NCI-H2107 treated with DMSO at 0.1 percent for 48 hours (cell line): ENCODE measurements around the gene ADAMTS10.
"Not testable (repeated sequence)": the region's sequence is repeated elsewhere in the genome, so short reads cannot be mapped to it uniquely, and the experiment has no call there.

Experiments
- DNase-seq: peaks from one replicate; lab custom pipeline; 2025; ENCODE audit not compliant: unreplicated experiment; lab: John Stamatoyannopoulos, UW

Gene ADAMTS10

DNA sequence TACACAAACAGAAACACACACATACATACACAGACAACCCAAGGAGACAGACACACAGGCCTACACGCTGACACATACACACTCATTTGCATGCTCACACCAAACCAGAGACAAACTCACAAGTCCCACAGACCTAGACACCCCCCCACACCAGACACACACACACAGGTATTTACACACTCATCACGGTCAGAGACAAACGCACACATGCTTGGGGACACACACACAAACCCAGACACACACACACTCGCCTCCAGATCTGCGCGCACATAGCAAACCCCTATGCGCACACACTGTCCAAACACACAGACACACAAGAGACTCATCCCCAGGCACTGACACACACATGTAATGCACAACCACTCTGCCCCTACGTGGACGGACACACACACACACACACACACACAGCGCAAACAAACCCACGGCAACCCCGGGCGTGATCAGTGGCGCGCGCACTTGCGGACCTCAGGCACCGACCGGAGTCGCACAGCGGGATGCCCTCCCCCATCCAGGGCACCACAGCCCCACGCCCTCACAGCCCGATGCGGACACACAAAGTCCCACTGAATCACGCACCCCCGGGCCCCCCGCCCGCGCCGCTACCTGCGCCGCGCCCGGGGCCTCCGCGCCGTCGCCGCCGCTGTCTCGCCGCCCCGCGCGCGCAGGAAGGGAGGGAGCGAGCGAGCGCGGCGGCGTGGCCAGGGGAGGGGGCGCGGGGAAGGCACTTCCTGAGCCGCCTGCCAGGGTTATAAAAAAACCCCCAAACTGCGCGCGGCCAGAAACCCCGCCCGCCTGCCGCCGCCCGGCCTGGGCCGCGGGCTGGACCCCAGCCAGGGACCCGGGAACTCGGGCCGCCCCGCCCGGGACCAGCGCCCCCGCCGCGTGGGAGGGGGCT, at the start of gene ADAMTS10:
Gene ADAMTS10 (minus strand): TSS at position 675 of the 895 bp plus-strand sequence. CDS start 5,005 bp downstream, outside the sequence.
- no peak for DNase-seq

DNA sequence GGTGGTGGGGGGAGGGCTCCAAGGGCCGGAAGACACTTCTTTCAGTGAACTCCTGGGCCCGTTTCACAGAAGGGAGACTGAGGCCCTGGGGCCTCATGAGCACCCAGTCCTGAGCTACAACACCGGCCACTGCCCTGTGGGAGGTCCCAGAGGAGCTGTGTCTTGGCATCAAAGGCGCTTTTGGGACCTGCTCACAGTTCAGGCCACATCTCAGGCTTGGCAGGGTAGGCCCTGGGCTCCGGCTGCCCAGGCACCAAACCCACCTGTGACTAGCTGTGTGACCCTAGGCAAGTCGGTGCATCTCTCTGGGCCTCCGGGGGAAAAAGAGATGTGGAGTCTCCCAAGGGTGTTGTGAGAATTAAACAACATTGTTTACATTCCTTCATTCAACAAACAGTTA, 49.4 kb upstream of the ADAMTS10 start:
- no peak for DNase-seq

DNA sequence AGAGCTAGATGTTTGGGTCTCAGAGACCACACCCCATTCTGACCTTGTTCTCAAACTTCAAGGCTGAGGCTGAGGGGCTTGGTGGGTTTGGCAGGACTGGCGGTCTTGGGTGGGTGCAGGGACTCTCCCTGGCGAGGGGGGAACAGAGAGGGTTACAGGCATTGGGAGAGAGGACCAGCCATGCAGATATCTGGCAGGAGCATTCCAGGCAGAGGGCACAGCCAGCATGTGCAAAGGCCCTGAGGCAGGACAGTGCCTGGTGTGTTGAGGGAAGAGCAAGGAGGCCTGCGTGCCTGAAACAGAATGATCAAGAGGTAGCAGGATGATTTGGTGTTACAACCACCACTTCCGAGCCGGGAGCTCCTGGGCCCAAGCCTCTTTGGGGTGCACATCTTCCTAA, 47.4 kb upstream of the ADAMTS10 start:
- DNase-seq, result no peak

DNA sequence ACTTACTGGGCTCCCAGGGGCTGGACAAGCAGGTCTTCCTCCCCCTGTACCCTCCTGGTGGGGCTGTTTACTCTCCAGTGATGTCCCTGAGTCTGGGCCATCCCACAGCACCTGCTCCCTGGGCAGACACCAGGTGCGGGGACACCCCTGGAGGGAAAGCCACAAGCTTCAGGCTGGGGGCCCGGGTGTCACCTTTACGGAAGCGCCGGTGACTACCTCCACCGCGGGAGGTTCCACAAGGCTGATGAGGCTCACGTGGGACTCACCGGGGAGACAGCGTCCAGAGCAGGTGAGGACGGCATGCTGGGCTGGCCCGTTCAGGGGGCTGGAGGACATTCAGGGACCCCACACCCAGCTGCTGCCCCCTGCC, 44.8 kb upstream of the ADAMTS10 start:
- DNase-seq, result peak; percentile 14

DNA sequence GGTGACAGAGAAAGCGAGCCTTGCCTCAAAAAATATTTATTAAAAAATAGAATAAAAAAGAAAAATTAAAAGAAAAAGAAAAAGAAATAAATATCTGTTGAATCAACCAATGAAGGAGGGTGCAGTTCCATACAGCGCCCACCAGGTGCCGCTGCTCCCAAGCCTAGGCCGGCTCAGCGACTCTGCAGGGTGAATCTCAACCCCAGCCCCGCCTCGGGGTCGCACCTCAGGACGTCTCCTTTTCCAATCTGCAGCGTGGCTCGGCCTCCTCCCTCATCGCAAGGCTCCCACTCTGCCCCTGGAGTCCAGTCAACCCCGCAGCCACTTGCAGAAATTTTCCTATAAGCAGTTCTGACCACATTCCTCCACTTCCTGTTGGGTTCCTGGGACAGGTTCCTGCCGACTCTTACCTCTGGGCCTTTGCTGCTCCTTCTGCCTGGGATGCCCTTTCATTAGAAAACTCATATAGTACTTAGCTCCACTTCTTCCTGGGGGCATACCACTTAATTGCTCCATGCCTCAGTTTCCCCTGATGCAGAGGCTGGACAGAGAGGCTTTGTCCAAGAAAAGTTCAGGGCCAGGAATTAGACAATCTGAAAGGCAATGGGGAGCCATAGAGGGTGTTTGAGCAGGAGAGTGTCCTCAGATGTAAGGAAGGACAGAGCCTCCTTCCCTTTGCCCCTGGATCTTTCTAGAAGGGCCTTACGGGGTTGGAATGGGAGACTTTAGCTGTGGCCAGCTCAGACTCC, 44.2 kb upstream of the ADAMTS10 start:
- peak; percentile 27 for DNase-seq

DNA sequence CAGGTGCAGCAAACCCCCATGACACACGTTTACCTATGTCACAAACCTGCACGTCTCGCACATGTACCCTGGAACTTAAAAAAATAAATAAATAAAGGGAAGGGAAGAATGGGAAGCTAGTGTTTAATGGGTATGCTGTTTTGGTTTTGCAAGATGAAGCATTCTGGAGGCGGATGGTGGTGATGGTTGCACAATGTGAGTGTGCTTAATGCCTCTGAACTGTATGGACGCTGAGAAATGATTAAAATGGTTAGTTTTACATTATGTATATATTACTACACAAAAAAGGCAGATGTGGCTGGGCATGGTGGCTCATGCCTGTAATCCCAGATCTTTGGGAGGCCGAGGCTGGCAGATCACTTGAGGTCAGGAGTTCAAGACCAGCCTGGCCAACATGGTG, 37.7 kb upstream of the ADAMTS10 start:
- no peak for DNase-seq

DNA sequence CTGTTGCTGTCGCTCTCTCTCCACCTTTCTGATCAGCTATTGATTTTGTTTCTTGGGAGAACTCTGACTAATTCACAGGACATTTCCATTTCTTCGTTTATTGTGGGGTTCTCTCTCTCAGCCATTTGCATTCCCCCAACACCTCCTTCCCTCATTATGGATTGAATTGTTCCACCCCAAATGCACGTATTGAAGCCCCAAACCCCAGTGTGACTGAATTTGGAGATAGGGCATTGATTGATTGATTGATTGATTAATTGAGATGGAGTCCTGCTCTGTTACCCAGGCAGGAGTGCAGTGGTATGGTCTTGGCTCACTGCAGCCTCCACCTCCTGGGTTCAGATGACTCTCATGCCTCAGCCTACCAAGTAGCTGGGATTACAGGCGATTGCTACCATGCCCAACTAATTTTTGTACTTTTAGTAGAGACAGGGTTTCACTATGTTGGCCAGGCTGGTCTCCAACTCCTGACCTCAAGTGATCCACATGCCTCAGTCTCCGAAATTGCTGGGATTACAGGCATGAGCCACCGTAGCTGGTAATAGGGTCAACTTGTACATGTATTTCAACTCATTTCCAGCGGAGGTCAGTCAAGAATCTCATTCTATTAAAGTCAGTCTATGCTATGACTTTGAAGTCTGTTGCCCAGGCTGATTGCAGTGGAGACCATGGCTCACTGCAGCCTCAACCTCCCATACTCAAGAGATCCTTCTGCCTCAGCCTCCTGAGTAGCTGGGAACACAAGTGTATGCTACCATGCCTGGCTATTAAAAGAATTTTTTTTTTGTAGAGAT, 33.5 kb upstream of the ADAMTS10 start:
- no peak for DNase-seq

DNA sequence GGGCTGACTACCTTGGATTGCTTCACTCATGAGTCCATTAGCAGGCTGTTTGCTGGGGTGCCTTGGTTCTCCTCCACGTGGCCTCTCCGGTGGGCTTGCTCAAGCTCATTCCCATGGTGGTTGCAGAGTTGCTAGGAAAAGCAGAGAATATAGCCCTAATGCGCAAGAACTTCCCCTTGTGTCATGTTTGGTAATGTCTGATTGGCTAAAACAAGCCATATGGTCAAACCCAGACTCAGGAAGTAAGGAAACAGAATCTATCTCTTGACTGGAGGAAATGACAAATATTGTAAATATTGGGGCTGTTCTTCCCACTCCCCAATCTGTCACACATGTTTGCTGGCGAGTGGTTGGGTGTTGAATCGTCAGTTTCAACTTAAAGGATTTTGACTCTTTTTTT, 32.0 kb upstream of the ADAMTS10 start:
- DNase-seq, result no peak

DNA sequence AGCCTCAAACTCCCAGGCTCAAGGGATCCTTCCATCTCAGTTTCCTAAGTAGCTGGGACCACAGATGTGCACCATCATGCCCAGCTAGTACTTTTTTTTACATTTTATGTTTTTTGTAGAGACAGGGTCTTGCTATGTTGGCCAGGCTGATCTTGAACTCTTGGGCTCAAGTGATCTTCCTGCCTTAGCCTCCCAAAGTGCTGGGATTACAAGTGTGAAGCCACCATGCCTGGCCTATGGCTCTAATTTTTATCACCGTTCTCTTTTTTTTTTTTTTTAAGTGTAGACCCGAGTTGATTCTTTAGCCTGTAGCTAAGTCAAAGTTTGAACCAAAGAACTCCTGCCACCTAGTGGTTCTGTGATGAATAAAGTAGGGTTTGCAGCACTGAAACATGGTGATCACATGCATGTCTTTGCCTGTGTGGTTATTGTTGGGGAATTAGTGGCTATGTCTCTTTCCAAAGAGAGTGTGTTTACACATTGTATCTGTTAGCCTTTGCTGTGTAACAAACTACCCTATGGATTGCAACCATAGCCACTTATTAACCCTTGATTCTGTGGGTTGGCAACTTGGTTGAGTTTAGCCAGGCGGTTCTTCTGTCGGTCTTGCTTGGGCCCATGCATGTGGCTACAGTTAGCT, 31.5 kb upstream of the ADAMTS10 start:
- DNase-seq, result no peak

DNA sequence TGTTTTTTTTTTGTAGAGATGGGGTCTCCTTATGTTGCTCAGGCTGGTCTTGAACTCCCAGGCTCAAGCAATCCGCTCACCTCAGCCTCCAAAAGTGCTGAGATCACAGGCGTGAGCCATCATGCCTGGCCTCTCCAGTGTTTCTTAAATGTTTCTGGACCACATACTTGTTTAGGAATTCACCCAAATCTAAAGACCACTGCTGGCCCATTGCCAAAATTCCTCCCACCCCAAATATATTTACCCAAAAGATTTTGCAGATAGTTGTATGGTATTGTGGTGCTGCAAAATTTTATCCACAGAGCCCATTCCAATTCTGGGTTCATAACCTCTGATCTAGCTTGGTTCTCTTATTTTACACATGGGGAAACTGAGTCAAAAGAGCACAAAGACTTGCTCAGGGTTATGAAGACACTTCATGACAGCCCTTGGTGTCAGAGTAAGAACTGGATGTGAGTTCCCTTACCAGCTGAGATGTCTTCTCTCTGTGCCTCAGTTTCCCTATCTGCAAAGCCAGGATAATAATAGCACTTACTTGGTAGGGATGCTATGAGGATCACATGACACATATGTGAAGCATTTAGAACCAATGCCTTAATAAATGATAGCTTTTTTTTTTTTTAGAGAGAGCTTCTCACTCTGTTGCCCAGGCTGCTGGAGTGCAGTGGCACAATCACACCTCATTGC, 30.8 kb upstream of the ADAMTS10 start:
- no peak for DNase-seq

DNA sequence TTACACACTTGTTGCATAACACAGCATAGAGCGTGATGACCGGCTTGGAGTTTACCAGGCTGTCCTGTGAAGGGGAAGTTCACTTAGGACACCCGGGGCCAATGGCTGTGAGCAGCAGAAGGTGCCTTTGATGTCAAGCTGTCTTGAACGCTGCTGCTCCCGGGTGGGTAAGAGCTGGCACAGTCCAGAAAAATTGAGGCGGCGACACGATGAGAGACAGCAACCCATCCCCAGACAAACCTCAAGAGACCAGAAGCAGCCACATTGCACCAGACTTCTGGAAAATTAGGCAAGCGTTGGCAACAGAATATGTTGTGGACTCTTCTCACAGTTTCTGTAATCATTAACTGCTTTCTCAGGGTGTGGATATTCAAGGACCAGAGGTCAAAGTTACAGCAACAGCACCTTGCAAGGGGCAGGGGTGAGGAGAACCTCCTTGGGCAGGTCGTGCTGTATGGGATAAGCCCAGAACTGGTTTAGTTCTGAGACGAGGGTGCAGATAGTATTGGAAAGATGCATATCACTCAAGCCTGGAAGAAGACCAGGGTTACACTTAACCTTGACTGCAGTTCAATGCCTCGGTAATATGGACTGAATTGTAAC, 30.0 kb upstream of the ADAMTS10 start:
- no peak for DNase-seq

DNA sequence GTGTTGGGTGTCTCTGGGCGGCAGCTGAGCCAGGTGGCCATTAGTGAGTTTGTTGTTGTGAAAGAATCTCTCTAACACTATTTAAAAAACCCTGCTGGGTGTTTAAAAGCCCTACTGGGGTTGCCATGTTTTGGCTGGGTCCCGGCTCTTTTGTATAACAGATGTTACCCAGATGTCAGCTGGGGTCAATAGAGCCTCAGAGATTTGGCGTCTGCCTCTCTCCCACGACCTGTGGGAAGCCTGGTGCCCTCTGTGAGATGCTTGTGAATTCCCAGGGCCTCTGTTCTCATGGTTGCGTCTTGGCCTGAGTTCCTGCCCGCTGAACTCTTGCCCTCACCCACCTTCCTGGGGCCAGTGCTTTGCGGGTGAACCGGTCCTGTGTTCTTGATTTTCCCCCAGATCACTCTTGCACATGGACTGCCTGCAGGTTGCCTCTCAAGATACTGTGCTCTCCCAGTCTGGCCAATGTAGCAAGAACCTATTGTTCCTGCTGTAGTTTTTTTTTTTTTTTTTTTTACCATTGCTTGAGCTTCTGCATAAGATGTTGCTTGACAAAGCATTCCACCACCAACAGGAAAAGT, 29.4 kb upstream of the ADAMTS10 start:
- no peak for DNase-seq

DNA sequence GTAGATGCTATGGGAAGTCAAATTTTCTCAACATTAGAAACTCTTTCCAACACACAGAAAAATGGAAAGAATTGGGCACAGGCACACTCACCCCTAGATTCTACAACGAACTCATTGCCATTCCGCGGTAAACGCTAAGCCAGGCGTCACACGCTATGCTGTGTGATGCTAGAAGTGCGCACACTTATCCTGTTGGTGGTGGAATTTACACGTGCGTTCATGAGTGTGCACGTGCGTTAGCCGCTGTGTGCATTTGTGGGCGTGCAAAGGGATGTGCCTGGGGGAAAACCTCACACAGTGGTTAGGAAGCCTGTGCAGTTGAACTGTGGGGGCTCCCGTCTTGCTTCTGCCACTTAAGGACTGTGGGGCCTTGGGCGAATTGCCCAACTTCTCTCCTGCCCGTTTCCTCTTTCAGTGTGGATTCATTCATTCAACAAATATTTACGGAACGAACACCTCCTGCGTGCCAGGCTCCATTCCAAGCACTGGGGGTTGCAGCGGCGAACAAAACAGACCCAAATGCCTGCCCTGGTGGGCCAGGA, 27.6 kb upstream of the ADAMTS10 start:
- DNase-seq, result no peak

DNA sequence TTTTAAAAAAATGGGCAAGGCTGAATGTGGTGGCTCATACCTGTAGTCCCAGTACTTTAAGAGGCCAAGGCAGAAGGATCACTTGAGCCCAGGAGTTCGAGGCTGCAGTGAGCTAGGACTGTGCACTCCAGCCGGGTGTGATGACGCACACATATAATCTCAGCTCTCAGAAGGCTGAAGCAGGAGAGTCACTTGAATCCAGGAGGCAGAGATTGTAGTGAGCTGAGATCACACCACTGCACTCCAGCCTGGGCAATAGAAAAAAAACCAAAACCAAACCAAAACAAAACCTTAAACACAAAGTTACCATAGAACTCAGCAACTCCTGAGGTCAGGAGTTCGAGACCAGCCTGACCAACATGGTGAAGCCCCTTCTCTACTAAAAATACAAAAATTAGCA, 26.6 kb upstream of the ADAMTS10 start:
- not testable (repeated sequence) for DNase-seq

DNA sequence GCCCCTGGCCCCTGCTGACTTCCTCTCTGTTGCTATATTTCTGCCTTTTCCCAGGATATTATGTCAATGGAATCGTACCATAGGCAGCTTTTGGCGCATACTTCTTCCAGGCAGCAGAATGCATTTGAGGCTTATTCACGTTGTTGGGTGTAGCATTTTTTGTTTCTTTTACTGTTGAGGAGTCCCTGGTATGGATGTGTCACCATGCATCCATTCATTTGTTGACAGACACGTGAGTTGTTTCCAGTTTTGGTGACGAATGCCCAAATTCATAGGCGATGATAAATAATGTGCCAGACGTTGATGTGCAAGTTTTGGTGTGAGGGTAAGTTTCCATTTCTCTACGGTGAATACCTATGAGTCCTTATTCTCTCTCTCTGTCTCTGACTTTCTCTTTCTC, 24.9 kb upstream of the ADAMTS10 start:
- DNase-seq, result no peak

DNA sequence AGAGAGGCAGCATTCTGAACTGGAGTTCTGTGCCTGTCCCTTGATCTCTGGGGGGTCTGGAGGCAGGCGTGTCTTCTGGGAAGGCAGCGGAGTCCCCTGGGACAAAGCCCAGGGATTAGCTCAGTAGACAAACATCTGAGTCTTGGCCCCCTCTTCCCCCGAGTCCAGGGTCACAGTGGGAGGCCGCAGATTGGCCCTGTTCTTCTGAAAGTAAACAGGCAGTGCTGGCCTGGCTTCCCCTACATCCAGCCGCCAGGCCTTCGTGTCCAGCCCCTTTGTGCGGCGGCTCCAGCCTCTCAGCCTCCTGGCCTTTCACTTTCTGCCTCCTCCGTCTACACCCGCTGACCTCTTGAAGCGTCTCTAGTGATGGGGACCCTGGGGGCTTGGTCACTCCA, 20.9 kb upstream of the ADAMTS10 start:
- no peak for DNase-seq

DNA sequence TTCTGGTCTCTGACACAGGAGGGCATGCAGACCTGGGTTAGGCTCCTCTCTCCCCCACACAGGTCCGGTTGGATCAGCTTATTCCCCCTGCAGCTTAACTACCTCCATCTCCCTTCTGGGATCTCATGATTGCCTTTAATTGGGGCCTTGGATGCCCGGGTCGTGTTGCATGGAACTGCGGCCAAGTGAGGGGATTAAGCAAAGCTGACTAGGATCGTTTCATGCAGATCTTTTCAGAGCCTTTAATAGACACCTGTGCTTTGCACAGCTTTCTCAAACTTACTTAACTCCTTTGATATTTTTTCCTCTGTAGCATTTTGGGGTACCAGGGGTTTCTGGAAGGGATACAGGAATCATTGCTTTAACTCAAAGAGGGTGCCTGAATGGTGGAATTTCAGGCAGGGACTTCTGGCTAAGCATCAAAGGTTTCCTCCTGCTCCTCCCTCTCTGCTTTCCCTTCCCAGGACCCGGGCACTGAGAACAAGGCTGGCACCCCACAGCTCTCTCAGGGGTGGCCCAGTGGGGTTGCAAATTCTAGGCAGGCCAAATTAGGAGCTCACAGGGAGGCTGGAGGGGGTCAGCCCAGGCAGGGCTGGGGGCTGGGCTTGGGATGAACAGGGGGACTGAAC, 20.4 kb upstream of the ADAMTS10 start:
- no peak for DNase-seq

DNA sequence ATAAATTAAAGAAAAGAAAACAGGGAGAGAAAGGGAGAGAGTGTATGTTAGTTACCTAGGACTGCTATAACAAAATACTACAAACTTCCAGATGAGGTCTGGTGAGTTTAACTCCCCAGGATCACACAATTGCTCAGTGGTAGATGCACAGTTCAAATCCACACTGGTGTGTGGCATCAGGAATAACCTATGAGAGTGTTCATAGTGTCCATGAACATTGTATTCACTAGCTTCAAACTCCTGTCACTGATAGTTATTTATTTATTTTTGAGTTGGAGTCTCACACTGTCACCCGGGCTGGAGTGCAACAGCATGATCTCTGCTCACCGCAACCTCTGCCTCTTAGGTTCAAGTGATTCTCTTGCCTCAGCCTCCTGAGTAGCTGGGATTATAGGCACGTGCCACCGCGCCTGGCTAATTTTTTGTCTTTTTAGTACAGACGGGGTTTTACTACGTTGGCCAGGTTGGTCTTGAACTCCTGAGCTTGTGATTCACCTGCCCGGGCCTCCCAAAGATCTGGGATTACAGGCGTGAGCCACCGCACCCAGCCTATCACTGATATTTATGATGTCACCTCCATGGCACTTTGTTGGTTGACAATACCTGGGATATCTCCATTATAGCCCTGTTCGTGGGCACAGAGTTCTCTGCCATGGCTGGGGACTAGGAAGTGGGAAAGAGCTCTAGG, 19.6 kb upstream of the ADAMTS10 start, which contains the start of gene NFILZ:
Gene NFILZ (plus strand): TSS at position 638 of the 688 bp plus-strand sequence. CDS start 46,133 bp downstream, outside the sequence.
- no peak for DNase-seq
